ENCODE measurements around the gene NRXN2. TPM values are rescaled to one million over a fixed set of nuclear protein-coding genes. Genes with fewer than 3 reads are reported as not detected.
A peak's percentile ranks its signal among the peaks of the same experiment; 100 is the strongest.
"Not testable (repeated sequence)": the region's sequence is repeated elsewhere in the genome, so short reads cannot be mapped to it uniquely, and the experiment has no call there.

Gene NRXN2
- total RNA-seq, 4 donors from 2014 or later = 0.21 to 0.72 (median 0.64) TPM; not detected in 1

GRCh38 chr11:64598797-64599697, 124.0 kb downstream of the NRXN2 start:
- TF ChIP-seq EP300 (IDR thresholded peaks at IDR 0.05) (no peak), CTCF (IDR thresholded peaks at IDR 0.05) (no peak), POLR2AphosphoS5 (IDR thresholded peaks at IDR 0.05) (no peak), POLR2A (IDR thresholded peaks at IDR 0.05) (no peak)
- no peaks in the 10 kb centered on the region for H3K4me1 ChIP-seq
- 77% methylated on average over 11 of the region's 23 CpGs for WGBS
- no peaks in the 10 kb centered on the region for H3K36me3 ChIP-seq
- H3K27ac ChIP-seq = no peak overlapping the region
- H3K4me3 ChIP-seq = no peak overlapping the region
- no peaks in the 10 kb centered on the region for H3K9me3 ChIP-seq
- H3K27me3 ChIP-seq = no peaks in the 10 kb centered on the region
- no peak for DNase-seq (ENCODE audit: low spot score in 2 of 2)

DNA sequence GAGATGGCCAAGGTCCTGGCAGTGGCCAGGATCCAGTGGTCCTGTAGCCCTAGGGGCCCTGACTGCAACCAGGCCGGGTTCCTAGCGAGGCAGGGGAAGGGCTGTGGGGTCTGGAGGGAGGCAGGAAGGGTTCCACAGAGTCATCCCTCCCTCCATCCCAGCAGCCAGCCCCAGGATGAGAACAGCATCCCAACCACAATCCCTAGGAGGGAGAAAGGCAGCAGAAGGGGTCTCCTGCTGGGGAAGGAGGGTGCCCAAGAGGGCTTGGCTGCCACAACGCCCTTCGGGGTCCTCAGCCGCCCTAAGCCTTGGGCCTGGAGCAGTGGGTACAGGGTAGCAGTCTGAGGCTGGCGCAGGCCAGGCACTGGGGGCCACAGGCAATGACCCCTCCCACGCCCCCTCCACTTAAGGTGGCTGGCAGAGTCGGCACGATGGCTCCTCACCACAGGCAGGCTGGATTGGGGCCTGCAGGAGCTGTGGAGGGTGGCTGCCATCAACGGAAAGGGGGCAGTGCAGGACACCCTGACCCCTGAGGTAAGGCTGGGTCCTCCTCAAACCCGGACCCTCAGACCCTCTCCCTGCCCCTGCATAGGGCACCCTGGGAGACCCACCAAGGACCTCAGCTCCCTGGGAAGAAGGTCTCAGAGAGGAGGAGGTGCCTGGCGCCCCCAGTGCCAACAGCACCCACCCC, 124.7 kb downstream of the NRXN2 start:
- H3K4me1 ChIP-seq = no peaks in the 10 kb centered on the region
- H3K36me3 ChIP-seq = no peaks in the 10 kb centered on the region
- 88% methylated on average over 2 of the region's 12 CpGs for WGBS
- H3K27me3 ChIP-seq = no peaks in the 10 kb centered on the region
- H3K9me3 ChIP-seq = no peaks in the 10 kb centered on the region
- no peak overlapping the region for H3K4me3 ChIP-seq
- no peak overlapping the region for H3K27ac ChIP-seq
- DNase-seq (ENCODE audit: low spot score in 2 of 2) = no peak
- TF ChIP-seq POLR2AphosphoS5 (IDR thresholded peaks at IDR 0.05) = no peak
- TF ChIP-seq EP300 (IDR thresholded peaks at IDR 0.05) = no peak
- TF ChIP-seq CTCF (IDR thresholded peaks at IDR 0.05) = no peak
- no peak for TF ChIP-seq POLR2A (IDR thresholded peaks at IDR 0.05)

DNA sequence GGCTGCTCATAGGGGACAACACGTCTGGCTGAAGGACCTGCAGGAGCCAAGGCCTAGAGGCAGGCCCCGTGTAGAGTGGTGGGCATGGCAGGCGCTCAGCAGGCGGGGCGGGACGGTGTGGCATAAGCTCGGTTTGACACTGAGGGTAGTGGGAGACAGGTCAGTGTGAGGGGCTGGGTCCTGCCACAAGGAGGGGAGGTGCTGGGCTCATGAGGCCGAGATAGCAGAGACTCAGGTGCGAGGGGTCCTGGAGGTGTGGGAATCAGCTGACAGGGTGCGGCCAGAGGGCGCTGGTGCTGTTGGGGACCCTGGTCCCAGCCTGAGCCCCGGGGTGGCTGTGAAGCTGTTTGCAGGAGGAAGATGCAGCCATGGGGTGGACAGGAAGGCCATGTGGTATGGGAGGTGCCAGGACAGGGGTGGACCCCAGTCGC, 125.3 kb downstream of the NRXN2 start:
- DNase-seq (ENCODE audit: low spot score in 2 of 2) = peak in 1 of 2 donors; percentile 53
- Histone ChIP-seq H3K9me3 (no peaks in the 10 kb centered on the region), H3K27me3 (no peaks in the 10 kb centered on the region), H3K4me1 (no peaks in the 10 kb centered on the region), H3K36me3 (no peaks in the 10 kb centered on the region), H3K4me3 (no peak overlapping the region), H3K27ac (no peak overlapping the region)
- WGBS = 79% methylated on average over 8 of the region's 13 CpGs
- no peak for TF ChIP-seq CTCF (IDR thresholded peaks at IDR 0.05)
- no peak for TF ChIP-seq POLR2A (IDR thresholded peaks at IDR 0.05)
- no peak for TF ChIP-seq POLR2AphosphoS5 (IDR thresholded peaks at IDR 0.05)
- TF ChIP-seq EP300 (IDR thresholded peaks at IDR 0.05) = no peak

- H3K4me1 ChIP-seq; H3K27me3 ChIP-seq; H3K36me3 ChIP-seq; H3K4me3 ChIP-seq; H3K9me3 ChIP-seq; DNase-seq (ENCODE audit: low spot score in 2 of 2); H3K27ac ChIP-seq: not testable (repeated sequence)
- 83% methylated on average over 1 of the region's 1 CpG for WGBS
Measured at GRCh38 chr11:64595922-64596321, 127.1 kb downstream of the NRXN2 start.

DNA sequence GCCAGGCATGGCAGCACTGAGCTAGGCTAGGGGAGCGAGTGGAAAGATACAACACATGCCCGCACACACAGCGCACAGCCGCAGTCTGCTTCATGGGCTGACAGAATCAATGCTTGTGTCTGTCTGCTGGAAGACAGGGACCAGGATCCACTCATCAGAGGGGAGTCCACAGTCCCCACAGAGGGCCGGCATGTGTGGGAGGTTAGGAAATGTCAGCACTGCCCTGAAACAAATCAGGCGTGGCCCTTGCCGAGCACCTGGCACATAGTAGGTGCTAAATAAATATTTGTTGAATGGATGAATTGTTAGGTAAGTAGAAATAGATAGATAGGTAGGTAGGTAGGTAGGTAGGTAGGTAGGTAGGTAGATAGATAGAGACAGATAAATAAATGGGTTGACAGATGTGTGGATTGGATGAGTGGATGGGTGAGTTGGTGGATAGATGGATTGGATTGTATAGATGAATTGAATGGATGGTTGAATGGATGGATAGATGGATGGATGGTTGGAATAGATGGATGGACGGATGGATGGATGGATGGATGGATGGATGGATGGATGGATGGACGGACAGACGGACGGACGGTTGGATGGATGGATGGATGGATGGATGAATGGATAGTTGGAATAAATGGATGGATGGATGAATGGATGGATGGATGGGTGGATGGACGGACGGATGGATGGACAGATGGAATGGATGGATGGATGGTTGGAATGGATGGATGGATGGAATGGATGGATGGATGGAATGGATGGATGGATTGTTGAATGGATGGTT, 128.6 kb downstream of the NRXN2 start:
- Histone ChIP-seq H3K27ac (no peak overlapping the region), H3K4me1 (no peaks in the 10 kb centered on the region), H3K27me3 (peaks cover 6% of the 10 kb centered on the region), H3K9me3 (no peaks in the 10 kb centered on the region), H3K36me3 (no peaks in the 10 kb centered on the region), H3K4me3 (no peak overlapping the region)
- 93% methylated on average over 14 of the region's 14 CpGs for WGBS
- TF ChIP-seq POLR2AphosphoS5 (IDR thresholded peaks at IDR 0.05) (no peak), EP300 (IDR thresholded peaks at IDR 0.05) (no peak), CTCF (IDR thresholded peaks at IDR 0.05) (no peak), POLR2A (IDR thresholded peaks at IDR 0.05) (no peak)
- no peak for DNase-seq (ENCODE audit: low spot score in 2 of 2)
